ENCODE data around the gene ABCA13.
A peak's percentile ranks its signal among the peaks of the same experiment; 100 is the strongest.
"Not testable (repeated sequence)": the region's sequence is repeated elsewhere in the genome, so short reads cannot be mapped to it uniquely, and the experiment has no call there.

ABCA13 gene

DNA sequence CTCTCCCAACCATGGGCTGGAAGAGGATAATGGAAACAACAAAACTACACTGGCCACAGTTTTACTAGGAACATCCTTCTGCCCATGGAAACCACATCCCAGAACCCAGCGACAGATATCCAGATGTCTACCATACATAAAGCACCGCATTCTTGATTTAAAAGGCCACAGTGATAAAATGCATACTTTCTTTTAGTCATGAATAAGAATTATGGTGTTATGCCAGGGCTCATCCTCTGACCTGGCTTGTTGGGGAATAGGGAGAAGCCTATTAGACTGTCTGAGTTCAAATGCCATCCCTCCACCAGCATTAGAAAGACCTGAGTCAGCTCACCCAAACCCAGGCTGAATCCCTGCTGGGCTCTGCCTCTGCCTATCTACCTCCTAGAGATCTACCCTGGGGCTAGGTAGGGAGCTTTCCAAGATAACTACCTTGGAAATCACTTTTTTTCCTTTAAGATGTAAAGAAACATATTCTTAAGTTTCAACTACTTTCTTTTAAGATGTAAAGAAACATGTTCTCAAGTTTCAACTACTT, 5.2 kb downstream of the ABCA13 start:
- Histone ChIP-seq H3K27me3 (ENCODE audit: insufficient read depth, low read length) (peaks cover 9% of the 10 kb centered on the region; the same call in 1 of the 2 replicates), H3K9me3 (ENCODE audit: insufficient read depth, low read depth, low read length) (no peaks in the 10 kb centered on the region), H3K36me3 (ENCODE audit: insufficient read depth, low read length) (no peaks in the 10 kb centered on the region), H3K9ac (ENCODE audit: low read depth, low read length) (no peak overlapping the region), H3K4me3 (ENCODE audit: low read length) (no peak overlapping the region), H3K27ac (ENCODE audit: low read depth, low read length) (no peak overlapping the region), H3K4me1 (ENCODE audit: insufficient read depth, low read length) (peaks cover 17% of the 10 kb centered on the region)
- WGBS, result 69% methylated on average over 2 of the region's 2 CpGs

DNA sequence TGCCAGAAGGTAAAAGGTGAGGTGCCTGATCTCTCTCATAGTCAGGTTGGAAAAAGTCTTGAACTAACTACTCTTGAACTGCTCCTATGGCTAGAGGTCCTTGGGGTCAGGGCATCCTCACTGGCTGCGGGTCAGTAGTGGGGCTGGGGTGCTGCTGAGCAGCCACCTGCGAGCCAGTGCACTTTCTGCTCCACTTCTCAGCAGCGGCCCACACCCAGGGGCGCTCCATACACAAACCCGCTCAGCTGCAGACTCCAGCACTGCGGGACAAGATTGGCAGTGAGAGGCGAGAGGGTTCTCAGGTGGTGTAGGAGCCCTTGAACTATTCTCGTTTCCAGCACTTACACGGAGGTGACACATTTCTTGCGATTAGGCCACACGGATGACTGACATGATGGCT, 6.0 kb downstream of the ABCA13 start:
- Histone ChIP-seq H3K9me3 (ENCODE audit: insufficient read depth, low read depth, low read length) (no peaks in the 10 kb centered on the region), H3K36me3 (ENCODE audit: insufficient read depth, low read length) (no peaks in the 10 kb centered on the region), H3K27me3 (ENCODE audit: insufficient read depth, low read length) (peaks cover 9% of the 10 kb centered on the region; the same call in 1 of the 2 replicates), H3K4me1 (ENCODE audit: insufficient read depth, low read length) (peaks cover 17% of the 10 kb centered on the region), H3K4me3 (ENCODE audit: low read length) (no peak overlapping the region), H3K27ac (ENCODE audit: low read depth, low read length) (no peak overlapping the region), H3K9ac (ENCODE audit: low read depth, low read length) (no peak overlapping the region)
- 83% methylated on average over 11 of the region's 11 CpGs for WGBS

GRCh38 chr7:48179496-48180030, 8.3 kb downstream of the ABCA13 start:
- 88% methylated on average over 9 of the region's 9 CpGs for WGBS
- Histone ChIP-seq H3K36me3 (ENCODE audit: insufficient read depth, low read length) (no peaks in the 10 kb centered on the region), H3K4me3 (ENCODE audit: low read length) (no peak overlapping the region), H3K27me3 (ENCODE audit: insufficient read depth, low read length) (peaks cover 9% of the 10 kb centered on the region; the same call in 1 of the 2 replicates), H3K9me3 (ENCODE audit: insufficient read depth, low read depth, low read length) (no peaks in the 10 kb centered on the region), H3K27ac (ENCODE audit: low read depth, low read length) (no peak overlapping the region), H3K9ac (ENCODE audit: low read depth, low read length) (no peak overlapping the region), H3K4me1 (ENCODE audit: insufficient read depth, low read length) (peaks cover 34% of the 10 kb centered on the region)

GRCh38 chr7:48180981-48181380, 9.7 kb downstream of the ABCA13 start:
- no peaks in the 10 kb centered on the region for H3K9me3 ChIP-seq (ENCODE audit: insufficient read depth, low read depth, low read length)
- H3K4me1 ChIP-seq (ENCODE audit: insufficient read depth, low read length), result peaks cover 32% of the 10 kb centered on the region
- H3K36me3 ChIP-seq (ENCODE audit: insufficient read depth, low read length), result no peaks in the 10 kb centered on the region
- H3K4me3 ChIP-seq (ENCODE audit: low read length), result no peak overlapping the region
- H3K9ac ChIP-seq (ENCODE audit: low read depth, low read length), result no peak overlapping the region
- peaks cover 9% of the 10 kb centered on the region; the same call in 1 of the 2 replicates for H3K27me3 ChIP-seq (ENCODE audit: insufficient read depth, low read length)
- H3K27ac ChIP-seq (ENCODE audit: low read depth, low read length), result no peak overlapping the region
- 95% methylated on average over 4 of the region's 6 CpGs for WGBS

GRCh38 chr7:48182718-48183369, 11.6 kb downstream of the ABCA13 start:
- no peaks in the 10 kb centered on the region for H3K36me3 ChIP-seq (ENCODE audit: insufficient read depth, low read length)
- H3K4me3 ChIP-seq (ENCODE audit: low read length), result no peak overlapping the region
- peaks cover 20% of the 10 kb centered on the region for H3K4me1 ChIP-seq (ENCODE audit: insufficient read depth, low read length)
- H3K9ac ChIP-seq (ENCODE audit: low read depth, low read length), result no peak overlapping the region
- WGBS, result 69% methylated on average over 2 of the region's 3 CpGs
- H3K9me3 ChIP-seq (ENCODE audit: insufficient read depth, low read depth, low read length), result peaks cover 14% of the 10 kb centered on the region
- H3K27ac ChIP-seq (ENCODE audit: low read depth, low read length), result peak overlapping the region; percentile 15
- peaks cover 2% of the 10 kb centered on the region; the same call in 1 of the 2 replicates for H3K27me3 ChIP-seq (ENCODE audit: insufficient read depth, low read length)

GRCh38 chr7:48183370-48183743, 12.1 kb downstream of the ABCA13 start:
- Histone ChIP-seq H3K36me3 (ENCODE audit: insufficient read depth, low read length) (no peaks in the 10 kb centered on the region), H3K9me3 (ENCODE audit: insufficient read depth, low read depth, low read length) (peaks cover 19% of the 10 kb centered on the region), H3K4me1 (ENCODE audit: insufficient read depth, low read length) (peaks cover 20% of the 10 kb centered on the region), H3K27ac (ENCODE audit: low read depth, low read length) (peak overlapping the region; percentile 15), H3K27me3 (ENCODE audit: insufficient read depth, low read length) (no peaks in the 10 kb centered on the region), H3K9ac (ENCODE audit: low read depth, low read length) (no peak overlapping the region), H3K4me3 (ENCODE audit: low read length) (no peak overlapping the region)
- 86% methylated on average over 5 of the region's 5 CpGs for WGBS

GRCh38 chr7:48183965-48184364, 12.7 kb downstream of the ABCA13 start:
- H3K27me3 ChIP-seq (ENCODE audit: insufficient read depth, low read length), result no peaks in the 10 kb centered on the region
- 91% methylated on average over 1 of the region's 1 CpG for WGBS
- peaks cover 23% of the 10 kb centered on the region for H3K9me3 ChIP-seq (ENCODE audit: insufficient read depth, low read depth, low read length)
- no peak overlapping the region for H3K27ac ChIP-seq (ENCODE audit: low read depth, low read length)
- no peak overlapping the region for H3K9ac ChIP-seq (ENCODE audit: low read depth, low read length)
- no peaks in the 10 kb centered on the region for H3K36me3 ChIP-seq (ENCODE audit: insufficient read depth, low read length)
- peaks cover 19% of the 10 kb centered on the region for H3K4me1 ChIP-seq (ENCODE audit: insufficient read depth, low read length)
- no peak overlapping the region for H3K4me3 ChIP-seq (ENCODE audit: low read length)

DNA sequence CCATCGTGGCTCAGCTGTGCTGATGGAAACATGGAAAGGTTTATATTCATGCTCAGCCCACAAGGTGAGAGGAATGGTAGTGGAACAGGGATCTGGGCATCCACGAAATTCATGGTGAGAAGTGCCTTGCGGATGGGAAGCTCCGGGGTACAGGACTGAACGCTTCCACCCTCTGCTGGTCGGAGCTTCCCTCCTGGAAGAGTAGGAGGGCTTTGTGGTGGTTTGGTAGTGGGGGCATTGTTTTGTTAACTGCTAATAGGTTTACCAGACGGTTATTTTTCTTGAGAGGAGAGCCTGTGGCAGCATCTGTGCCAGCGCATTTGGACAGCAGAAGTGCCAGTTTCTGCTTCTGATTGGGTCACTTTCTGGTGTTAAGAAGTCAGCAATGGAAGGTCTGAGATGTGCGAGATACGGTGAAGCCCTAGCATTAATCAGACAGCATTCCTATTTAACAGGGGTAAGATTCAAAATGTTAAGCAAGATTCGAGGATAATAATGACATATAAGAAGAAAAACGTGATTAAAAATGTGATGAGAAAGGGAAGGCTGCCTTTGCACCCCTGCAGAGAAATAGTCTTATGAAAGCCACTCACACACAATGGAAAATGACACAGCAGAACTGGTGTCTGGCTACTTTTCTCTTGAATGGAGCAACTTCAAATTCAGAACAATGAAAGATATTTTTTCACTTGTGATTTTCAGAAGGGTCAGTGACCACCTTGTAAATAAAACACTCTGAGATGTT, 17.7 kb downstream of the ABCA13 start:
- H3K9me3 ChIP-seq (ENCODE audit: insufficient read depth, low read depth, low read length), result peaks cover 23% of the 10 kb centered on the region
- no peak overlapping the region for H3K27ac ChIP-seq (ENCODE audit: low read depth, low read length)
- no peaks in the 10 kb centered on the region for H3K36me3 ChIP-seq (ENCODE audit: insufficient read depth, low read length)
- H3K27me3 ChIP-seq (ENCODE audit: insufficient read depth, low read length), result no peaks in the 10 kb centered on the region
- H3K4me1 ChIP-seq (ENCODE audit: insufficient read depth, low read length), result 0 out of 2 replicates have a peak, but pooled peaks cover under 1% of the 10 kb centered on the region
- H3K4me3 ChIP-seq (ENCODE audit: low read length), result no peak overlapping the region
- WGBS, result 90% methylated on average over 12 of the region's 12 CpGs
- H3K9ac ChIP-seq (ENCODE audit: low read depth, low read length), result no peak overlapping the region

- Histone ChIP-seq H3K4me3 (ENCODE audit: low read length) (no peak overlapping the region), H3K27me3 (ENCODE audit: insufficient read depth, low read length) (no peaks in the 10 kb centered on the region), H3K36me3 (ENCODE audit: insufficient read depth, low read length) (no peaks in the 10 kb centered on the region), H3K27ac (ENCODE audit: low read depth, low read length) (no peak overlapping the region), H3K4me1 (ENCODE audit: insufficient read depth, low read length) (no peaks in the 10 kb centered on the region), H3K9ac (ENCODE audit: low read depth, low read length) (no peak overlapping the region), H3K9me3 (ENCODE audit: insufficient read depth, low read depth, low read length) (peaks cover 8% of the 10 kb centered on the region; the same call in 1 of the 2 replicates)
- no CpG with 5 or more reads among the region's 1 CpG for WGBS
Measured at GRCh38 chr7:48192996-48193395, 21.7 kb downstream of the ABCA13 start.

DNA sequence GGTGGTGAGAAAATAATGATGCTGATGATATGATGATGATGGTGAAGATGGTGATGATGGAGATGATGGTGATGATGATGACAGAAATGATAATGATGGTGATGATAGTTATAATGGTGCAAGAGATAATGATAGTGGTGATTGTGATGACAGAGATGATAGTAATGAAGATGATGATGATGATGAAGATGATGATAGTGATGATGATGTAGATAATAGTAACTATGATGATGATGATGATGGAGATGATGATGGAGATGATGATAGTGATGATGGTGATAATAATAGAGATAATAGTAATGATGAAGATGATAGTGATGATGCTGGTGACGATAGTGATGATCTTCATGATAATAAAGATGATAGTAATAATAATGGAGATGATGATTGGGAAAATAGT, 22.2 kb downstream of the ABCA13 start:
- no peaks in the 10 kb centered on the region for H3K4me1 ChIP-seq (ENCODE audit: insufficient read depth, low read length)
- H3K27me3 ChIP-seq (ENCODE audit: insufficient read depth, low read length), result no peaks in the 10 kb centered on the region
- no peak overlapping the region for H3K4me3 ChIP-seq (ENCODE audit: low read length)
- H3K9me3 ChIP-seq (ENCODE audit: insufficient read depth, low read depth, low read length), result peaks cover 3% of the 10 kb centered on the region; the same call in 1 of the 2 replicates
- H3K9ac ChIP-seq (ENCODE audit: low read depth, low read length), result no peak overlapping the region
- 0% methylated on average over 1 of the region's 1 CpG for WGBS
- H3K36me3 ChIP-seq (ENCODE audit: insufficient read depth, low read length), result no peaks in the 10 kb centered on the region
- no peak overlapping the region for H3K27ac ChIP-seq (ENCODE audit: low read depth, low read length)

DNA sequence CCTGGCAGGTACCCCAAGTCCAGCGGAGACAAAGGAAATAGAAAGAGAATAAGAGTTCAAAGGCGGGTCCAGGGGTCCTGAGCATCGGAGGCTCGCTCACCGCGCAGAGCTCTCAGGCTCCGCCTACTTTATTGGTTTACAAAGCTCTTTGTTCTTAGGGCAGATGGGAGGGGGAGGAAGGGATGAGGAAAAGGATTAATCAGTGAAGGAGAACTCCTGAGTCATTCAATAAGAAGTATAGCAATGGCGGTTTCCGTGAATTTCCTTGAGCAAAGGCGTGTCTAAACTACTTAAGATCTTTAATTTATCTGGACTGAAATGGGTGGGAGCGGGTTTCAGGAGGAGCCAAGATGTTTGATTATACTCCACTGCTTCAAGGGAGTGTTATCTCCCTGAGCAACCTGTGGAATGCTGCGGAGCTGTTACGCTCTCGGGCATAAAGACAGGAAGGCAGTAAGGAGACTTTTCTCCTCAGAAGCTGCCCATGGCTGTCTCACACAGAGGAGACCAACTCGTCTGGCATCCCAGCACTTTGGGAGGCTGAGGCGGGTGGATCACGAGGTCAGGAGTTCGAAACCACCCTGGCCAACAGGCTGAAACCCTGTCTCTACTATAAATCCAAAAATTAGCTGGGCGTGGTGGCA, 29.8 kb downstream of the ABCA13 start:
- not testable (repeated sequence) for H3K27ac ChIP-seq (ENCODE audit: low read depth, low read length); H3K9ac ChIP-seq (ENCODE audit: low read depth, low read length); H3K4me3 ChIP-seq (ENCODE audit: low read length); H3K36me3 ChIP-seq (ENCODE audit: insufficient read depth, low read length); H3K4me1 ChIP-seq (ENCODE audit: insufficient read depth, low read length); H3K9me3 ChIP-seq (ENCODE audit: insufficient read depth, low read depth, low read length); H3K27me3 ChIP-seq (ENCODE audit: insufficient read depth, low read length)
- WGBS, result 83% methylated on average over 18 of the region's 19 CpGs
